WERI-Rb-1 (cell line): ENCODE data around the gene OSBPL6.

Source experiments
- DNase-seq: peaks from one replicate; pipeline ENCODE4 v3.0.0-alpha.2; 2020
- H3K27ac ChIP-seq: fragments of 250-450 bp; sonication (Bioruptor Pico); 2 replicates; pipeline ENCODE4 v1.5.1; 2020; ENCODE audit warnings: mild to moderate bottlenecking, moderate library complexity
- H3K27me3 ChIP-seq: fragments of 250-450 bp; sonication (Bioruptor Pico); 2 replicates; pipeline ENCODE4 v1.5.1; 2021; ENCODE audit warnings: mild to moderate bottlenecking, low read depth, moderate library complexity; ENCODE audit not compliant: insufficient read depth, severe bottlenecking
- H3K36me3 ChIP-seq: fragments of 250-450 bp; sonication (Bioruptor Pico); 2 replicates; pipeline ENCODE4 v1.5.1; 2020; ENCODE audit warnings: mild to moderate bottlenecking, moderate library complexity
- H3K4me3 ChIP-seq: 2 replicates; pipeline ENCODE4 v1.5.1; 2011; ENCODE audit warnings: low read depth, mild to moderate bottlenecking, control low read depth, low read length
- H3K9me3 ChIP-seq: fragments of 250-450 bp; sonication (Bioruptor Pico); 2 replicates; pipeline ENCODE4 v1.5.1; 2021; ENCODE audit warnings: mild to moderate bottlenecking, moderate library complexity; ENCODE audit not compliant: severe bottlenecking
- CTCF ChIP-seq: IDR thresholded peaks from 2 replicates; pipeline ENCODE4 v1.5.1; 2011; ENCODE audit warnings: low read depth, mild to moderate bottlenecking, control low read depth, inconsistent platforms, low read length

Gene OSBPL6

GRCh38 chr2:178157574-178157973 is 36.7 kb upstream of the OSBPL6 start:
- Histone ChIP-seq H3K27me3 (no peaks in the 10 kb centered on the region), H3K4me3 (no peak overlapping the region), H3K9me3 (no peaks in the 10 kb centered on the region), H3K36me3 (no peaks in the 10 kb centered on the region), H3K27ac (no peak overlapping the region)
- TF ChIP-seq CTCF = no peak
- DNase-seq = no peak

- no peaks in the 10 kb centered on the region for H3K27me3 ChIP-seq
- DNase-seq = no peak
- H3K9me3 ChIP-seq = no peaks in the 10 kb centered on the region
- H3K27ac ChIP-seq = no peak overlapping the region
- no peak overlapping the region for H3K4me3 ChIP-seq
- TF ChIP-seq CTCF = no peak
- H3K36me3 ChIP-seq = no peaks in the 10 kb centered on the region
Observed at GRCh38 chr2:178159966-178160365, 34.3 kb upstream of the OSBPL6 start.

- no peak for TF ChIP-seq CTCF
- H3K36me3 ChIP-seq = no peaks in the 10 kb centered on the region
- H3K9me3 ChIP-seq = no peaks in the 10 kb centered on the region
- H3K27me3 ChIP-seq = no peaks in the 10 kb centered on the region
- DNase-seq = no peak
- H3K27ac ChIP-seq = no peak overlapping the region
- no peak overlapping the region for H3K4me3 ChIP-seq
Observed at GRCh38 chr2:178160601-178161000, 33.7 kb upstream of the OSBPL6 start.

GRCh38 chr2:178163395-178163794 is 30.9 kb upstream of the OSBPL6 start:
- no peaks in the 10 kb centered on the region for H3K36me3 ChIP-seq
- no peak for DNase-seq
- TF ChIP-seq CTCF = no peak
- H3K27ac ChIP-seq = no peak overlapping the region
- H3K9me3 ChIP-seq = no peaks in the 10 kb centered on the region
- H3K27me3 ChIP-seq = no peaks in the 10 kb centered on the region
- H3K4me3 ChIP-seq = no peak overlapping the region

- no peaks in the 10 kb centered on the region for H3K9me3 ChIP-seq
- no peaks in the 10 kb centered on the region for H3K27me3 ChIP-seq
- H3K36me3 ChIP-seq = no peaks in the 10 kb centered on the region
- H3K27ac ChIP-seq = no peak overlapping the region
- no peak for DNase-seq
- no peak for TF ChIP-seq CTCF
- no peak overlapping the region for H3K4me3 ChIP-seq
Observed at GRCh38 chr2:178163911-178164310, 30.4 kb upstream of the OSBPL6 start.

- no peak for DNase-seq
- H3K27me3 ChIP-seq = no peaks in the 10 kb centered on the region
- no peak for TF ChIP-seq CTCF
Observed at GRCh38 chr2:178173657-178174056, 20.7 kb upstream of the OSBPL6 start.

More at GRCh38 chr2:178173657-178174056, 20.7 kb upstream of the OSBPL6 start:
- Histone ChIP-seq H3K4me3 (no peak overlapping the region), H3K27ac (no peak overlapping the region), H3K9me3 (no peaks in the 10 kb centered on the region), H3K36me3 (no peaks in the 10 kb centered on the region)
